Smooth muscle cell (in vitro differentiated cells): ENCODE measurements around the gene GNPTAB. TPM values are rescaled to one million over a fixed set of nuclear protein-coding genes. Genes with fewer than 3 reads are reported as not detected.

ENCODE experiments used
- DNase-seq: peaks from one replicate; lab custom pipeline; 2025; ENCODE audit not compliant: unreplicated experiment; lab: John Stamatoyannopoulos, UW
- H2AFZ ChIP-seq: fragments of 200-600 bp; sonication (generic); 2 replicates; pipeline ENCODE4 v1.6.0; 2016; ENCODE audit warnings: antibody characterized with exemption, low read depth, mild to moderate bottlenecking
- H3F3A ChIP-seq: fragments of 200-600 bp; sonication (generic); 2 replicates; pipeline ENCODE4 v1.6.0; 2017; ENCODE audit warnings: antibody characterized with exemption, low read depth
- H3K27ac ChIP-seq: fragments of 200-600 bp; sonication (generic); 2 replicates; pipeline ENCODE4 v1.5.1; 2016; ENCODE audit warnings: low read depth, mild to moderate bottlenecking
- H3K27me3 ChIP-seq: fragments of 200-600 bp; sonication (generic); 2 replicates; pipeline ENCODE4 v1.6.1; 2016; ENCODE audit warnings: low read depth, mild to moderate bottlenecking
- H3K36me3 ChIP-seq: fragments of 200-600 bp; sonication (generic); 2 replicates; pipeline ENCODE4 v1.5.1; 2016; ENCODE audit warnings: low read depth
- H3K4me1 ChIP-seq: fragments of 200-600 bp; sonication (generic); 2 replicates; pipeline ENCODE4 v1.5.1; 2016; ENCODE audit warnings: low read depth
- H3K4me2 ChIP-seq: fragments of 200-600 bp; sonication (generic); 2 replicates; pipeline ENCODE4 v1.6.0; 2016; ENCODE audit warnings: mild to moderate bottlenecking
- H3K4me3 ChIP-seq: fragments of 200-600 bp; sonication (generic); 2 replicates; pipeline ENCODE4 v1.5.1; 2016; ENCODE audit warnings: mild to moderate bottlenecking
- H3K79me2 ChIP-seq: fragments of 200-600 bp; sonication (generic); 2 replicates; pipeline ENCODE4 v1.6.0; 2016; ENCODE audit warnings: low read depth, mild to moderate bottlenecking
- H3K9ac ChIP-seq: fragments of 200-600 bp; sonication (generic); 2 replicates; pipeline ENCODE4 v1.6.0; 2016; ENCODE audit warnings: low read depth
- H3K9me3 ChIP-seq: fragments of 200-600 bp; sonication (generic); replicated peaks from 2 replicates; pipeline ENCODE4 v1.5.1; 2016; ENCODE audit warnings: low read depth
- H4K20me1 ChIP-seq: fragments of 200-600 bp; sonication (generic); 2 replicates; pipeline ENCODE4 v1.6.0; 2016; ENCODE audit warnings: low read depth
- WGBS: methylation state at CpG from one replicate; pipeline ENCODE4 v1.1.7; 2016; ENCODE audit warnings: low lambda C conversion rate; 5-methylcytosine and 5-hydroxymethylcytosine counted together
- polyA plus RNA-seq: library from polyadenylated mRNA; unstranded; fragments of >200 nt; fragmentation: Nextera tagmentation; extraction: Ambion mirVana; gene quantifications from 2 replicates; pipeline ENCODE4 v1.2.1, GENCODE V29; 2016
- total RNA-seq: library from RNA; depleted of rRNA; stranded (reverse); fragments of >200 nt; gene quantifications from 2 replicates; pipeline ENCODE4 v1.2.3, GENCODE V29; 2014
- TF ChIP-seq, protein P1 (sequence below): fragments of 200-600 bp; sonication (generic); IDR thresholded peaks from 2 replicates; pipeline ENCODE4 v1.5.1; 2017; ENCODE audit warnings: borderline replicate concordance, mild to moderate bottlenecking, antibody characterized with exemption; ENCODE audit not compliant: insufficient read depth, poor library complexity, severe bottlenecking

Gene GNPTAB
- total and polyA plus RNA-seq, 2 experiments from 2014 or later, result 17.9 to 23.6 TPM

DNA sequence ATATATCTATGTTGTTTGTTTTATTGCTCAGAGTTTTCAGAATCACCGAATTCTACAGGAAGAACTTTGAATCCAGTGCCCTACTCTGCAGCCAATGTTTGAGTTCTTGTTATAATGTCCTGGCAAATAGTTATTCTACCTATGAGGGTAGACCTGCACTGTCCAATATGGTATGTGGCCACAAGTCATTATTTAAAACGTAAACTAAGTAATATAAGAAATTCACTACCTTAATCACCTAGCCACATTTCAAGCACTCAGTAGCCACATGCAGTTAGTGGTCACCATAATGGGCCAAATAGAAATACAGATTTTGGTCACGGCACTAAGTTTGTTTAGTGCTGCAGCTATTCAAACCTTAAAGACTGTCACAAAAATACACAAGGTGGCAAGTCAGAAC, 26.4 kb downstream of the GNPTAB start:
- H3F3A ChIP-seq, result no peaks in the 10 kb centered on the region
- H3K27me3 ChIP-seq, result no peaks in the 10 kb centered on the region
- no peaks in the 10 kb centered on the region for H3K36me3 ChIP-seq
- TF ChIP-seq, protein P1, sequence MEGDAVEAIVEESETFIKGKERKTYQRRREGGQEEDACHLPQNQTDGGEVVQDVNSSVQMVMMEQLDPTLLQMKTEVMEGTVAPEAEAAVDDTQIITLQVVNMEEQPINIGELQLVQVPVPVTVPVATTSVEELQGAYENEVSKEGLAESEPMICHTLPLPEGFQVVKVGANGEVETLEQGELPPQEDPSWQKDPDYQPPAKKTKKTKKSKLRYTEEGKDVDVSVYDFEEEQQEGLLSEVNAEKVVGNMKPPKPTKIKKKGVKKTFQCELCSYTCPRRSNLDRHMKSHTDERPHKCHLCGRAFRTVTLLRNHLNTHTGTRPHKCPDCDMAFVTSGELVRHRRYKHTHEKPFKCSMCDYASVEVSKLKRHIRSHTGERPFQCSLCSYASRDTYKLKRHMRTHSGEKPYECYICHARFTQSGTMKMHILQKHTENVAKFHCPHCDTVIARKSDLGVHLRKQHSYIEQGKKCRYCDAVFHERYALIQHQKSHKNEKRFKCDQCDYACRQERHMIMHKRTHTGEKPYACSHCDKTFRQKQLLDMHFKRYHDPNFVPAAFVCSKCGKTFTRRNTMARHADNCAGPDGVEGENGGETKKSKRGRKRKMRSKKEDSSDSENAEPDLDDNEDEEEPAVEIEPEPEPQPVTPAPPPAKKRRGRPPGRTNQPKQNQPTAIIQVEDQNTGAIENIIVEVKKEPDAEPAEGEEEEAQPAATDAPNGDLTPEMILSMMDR, result no peak
- no peak overlapping the region for H3K4me2 ChIP-seq
- H3K4me1 ChIP-seq, result no peaks in the 10 kb centered on the region
- H3K79me2 ChIP-seq, result peaks cover 10% of the 10 kb centered on the region
- H2AFZ ChIP-seq, result no peak overlapping the region
- WGBS, result 95% methylated on average over 3 of the region's 3 CpGs
- DNase-seq, result no peak
- no peaks in the 10 kb centered on the region for H3K9me3 ChIP-seq
- H3K4me3 ChIP-seq, result no peak overlapping the region
- no peak overlapping the region for H3K27ac ChIP-seq
- peaks cover 11% of the 10 kb centered on the region for H4K20me1 ChIP-seq
- H3K9ac ChIP-seq, result no peak overlapping the region

DNA sequence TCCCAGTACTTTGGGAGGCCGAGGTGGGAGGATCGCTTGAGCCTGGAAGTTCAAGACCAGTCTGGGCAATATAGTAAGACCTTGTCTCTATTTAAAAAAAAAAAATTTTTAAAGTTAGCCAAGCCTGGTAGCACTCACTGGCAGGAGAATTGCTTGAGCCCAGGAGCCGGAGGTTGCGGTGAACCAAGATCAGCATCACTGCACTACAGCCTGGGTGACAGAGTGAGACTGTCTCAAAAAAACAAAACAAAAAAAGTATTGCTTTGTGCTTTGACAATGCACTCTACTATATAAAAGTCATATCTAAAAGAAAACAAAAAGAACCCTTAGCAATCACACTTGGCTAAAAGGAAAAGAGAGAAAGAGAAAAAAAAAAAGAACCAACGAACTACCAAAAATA, 26.8 kb downstream of the GNPTAB start:
- H3K4me2 ChIP-seq, result no peak overlapping the region
- H3F3A ChIP-seq, result no peaks in the 10 kb centered on the region
- no peaks in the 10 kb centered on the region for H3K4me1 ChIP-seq
- H3K27me3 ChIP-seq, result no peaks in the 10 kb centered on the region
- no peak for DNase-seq
- peaks cover 11% of the 10 kb centered on the region for H4K20me1 ChIP-seq
- H3K79me2 ChIP-seq, result peaks cover 10% of the 10 kb centered on the region
- 100% methylated on average over 5 of the region's 5 CpGs for WGBS
- no peak overlapping the region for H2AFZ ChIP-seq
- TF ChIP-seq, protein P1, result no peak
- no peaks in the 10 kb centered on the region for H3K9me3 ChIP-seq
- no peak overlapping the region for H3K9ac ChIP-seq
- no peak overlapping the region for H3K4me3 ChIP-seq
- no peaks in the 10 kb centered on the region for H3K36me3 ChIP-seq
- no peak overlapping the region for H3K27ac ChIP-seq

DNA sequence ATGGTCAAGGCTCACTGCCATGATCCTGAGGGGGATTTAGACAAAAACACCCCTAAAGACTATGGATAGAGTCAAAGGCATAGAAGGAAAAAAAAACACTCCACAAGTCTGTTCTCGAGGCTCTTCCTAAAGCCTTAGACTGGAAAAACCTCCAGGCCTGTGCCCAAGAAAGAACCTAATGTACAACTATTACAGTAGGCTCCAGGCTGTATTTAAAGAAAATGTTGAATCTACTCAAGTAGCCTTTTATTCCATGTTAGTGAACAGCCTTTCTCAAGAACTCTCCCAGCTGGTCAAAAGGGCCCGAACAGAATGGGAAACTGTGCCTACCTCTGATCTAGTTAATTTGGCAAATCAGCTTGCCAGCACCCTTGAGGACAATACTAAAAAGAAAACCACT, 28.3 kb downstream of the GNPTAB start:
- Histone ChIP-seq H3K4me1 (no peaks in the 10 kb centered on the region), H4K20me1 (peaks cover 11% of the 10 kb centered on the region), H3K27ac (no peak overlapping the region), H3K4me3 (no peak overlapping the region), H3K9ac (no peak overlapping the region), H3K27me3 (no peaks in the 10 kb centered on the region), H3K36me3 (no peaks in the 10 kb centered on the region), H3K9me3 (no peaks in the 10 kb centered on the region), H3F3A (no peaks in the 10 kb centered on the region), H3K4me2 (no peak overlapping the region), H3K79me2 (peaks cover 5% of the 10 kb centered on the region), H2AFZ (no peak overlapping the region)
- no peak for DNase-seq
- 98% methylated on average over 2 of the region's 2 CpGs for WGBS
- TF ChIP-seq, protein P1, result no peak

DNA sequence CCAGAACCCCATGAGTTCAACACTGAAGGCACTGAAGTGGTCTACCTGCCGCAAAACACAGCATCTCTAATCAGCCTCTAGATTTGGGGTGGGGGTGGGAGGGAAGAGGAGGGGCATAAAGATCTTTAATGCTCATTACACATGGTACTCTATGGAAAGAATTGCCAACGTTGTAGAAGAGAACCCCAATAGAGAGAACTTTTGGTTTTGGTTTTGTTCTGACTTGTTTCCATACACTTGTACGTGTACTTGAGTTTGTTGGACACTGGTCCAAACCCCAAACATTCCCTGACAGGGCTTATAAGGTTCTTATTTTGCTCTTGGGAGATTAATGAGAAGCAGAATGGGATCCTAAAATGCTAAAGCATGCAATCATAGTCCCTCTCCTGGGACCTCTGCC, 31.0 kb downstream of the GNPTAB start:
- DNase-seq, result no peak
- TF ChIP-seq, protein P1, result no peak
- Histone ChIP-seq H3K36me3 (no peaks in the 10 kb centered on the region), H3K9ac (no peak overlapping the region), H3K4me1 (no peaks in the 10 kb centered on the region), H3K27me3 (no peaks in the 10 kb centered on the region), H3K9me3 (no peaks in the 10 kb centered on the region), H2AFZ (no peak overlapping the region), H4K20me1 (peaks cover 6% of the 10 kb centered on the region), H3K27ac (no peak overlapping the region), H3K4me3 (no peak overlapping the region), H3K79me2 (peaks cover 5% of the 10 kb centered on the region), H3F3A (no peaks in the 10 kb centered on the region), H3K4me2 (no peak overlapping the region)
- 93% methylated on average over 3 of the region's 3 CpGs for WGBS
